GM19438 (cell line): ENCODE measurements around the gene TP63.
"Not testable (repeated sequence)": the region's sequence is repeated elsewhere in the genome, so short reads cannot be mapped to it uniquely, and the experiment has no call there.

Experiments used
- ATAC-seq: cut with Tn5 transposase; IDR thresholded peaks from one replicate; pipeline ENCODE4 v1.9.1; 2021; ENCODE audit warnings: low read depth; ENCODE audit not compliant: unreplicated experiment

TP63 gene

DNA sequence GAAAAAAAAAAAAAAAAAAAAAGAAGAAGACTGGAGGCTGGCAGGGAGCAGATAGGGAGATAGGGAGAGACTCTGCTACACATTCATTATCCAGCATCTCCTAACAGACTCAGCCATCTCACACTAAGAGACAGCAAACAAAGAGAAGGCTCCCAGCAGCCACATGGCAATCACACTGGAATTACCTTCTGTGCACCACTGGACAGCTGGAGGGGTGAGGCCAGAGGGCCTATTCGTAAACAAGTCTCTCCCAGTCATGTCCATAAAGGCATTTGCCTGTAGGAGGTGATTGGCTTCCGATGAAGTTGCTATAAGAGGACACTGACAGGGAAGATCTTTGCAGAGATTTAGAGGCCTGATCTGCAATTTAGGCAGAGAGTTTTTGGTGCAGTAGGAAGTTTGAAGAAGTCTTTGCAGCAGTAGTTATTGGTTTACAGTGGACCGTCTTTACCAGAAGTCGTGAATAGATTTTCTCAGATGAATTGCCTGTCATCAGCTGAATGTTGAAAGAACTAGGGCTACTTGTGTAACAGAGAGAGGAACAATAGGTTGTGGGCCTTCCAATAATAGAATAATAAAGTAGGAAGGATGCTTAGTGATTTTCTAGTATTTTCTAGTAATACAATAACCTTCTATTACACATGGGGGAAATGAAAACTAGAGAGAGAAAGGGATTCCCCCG lies 89.7 kb downstream of the TP63 start:
- no peak for ATAC-seq

DNA sequence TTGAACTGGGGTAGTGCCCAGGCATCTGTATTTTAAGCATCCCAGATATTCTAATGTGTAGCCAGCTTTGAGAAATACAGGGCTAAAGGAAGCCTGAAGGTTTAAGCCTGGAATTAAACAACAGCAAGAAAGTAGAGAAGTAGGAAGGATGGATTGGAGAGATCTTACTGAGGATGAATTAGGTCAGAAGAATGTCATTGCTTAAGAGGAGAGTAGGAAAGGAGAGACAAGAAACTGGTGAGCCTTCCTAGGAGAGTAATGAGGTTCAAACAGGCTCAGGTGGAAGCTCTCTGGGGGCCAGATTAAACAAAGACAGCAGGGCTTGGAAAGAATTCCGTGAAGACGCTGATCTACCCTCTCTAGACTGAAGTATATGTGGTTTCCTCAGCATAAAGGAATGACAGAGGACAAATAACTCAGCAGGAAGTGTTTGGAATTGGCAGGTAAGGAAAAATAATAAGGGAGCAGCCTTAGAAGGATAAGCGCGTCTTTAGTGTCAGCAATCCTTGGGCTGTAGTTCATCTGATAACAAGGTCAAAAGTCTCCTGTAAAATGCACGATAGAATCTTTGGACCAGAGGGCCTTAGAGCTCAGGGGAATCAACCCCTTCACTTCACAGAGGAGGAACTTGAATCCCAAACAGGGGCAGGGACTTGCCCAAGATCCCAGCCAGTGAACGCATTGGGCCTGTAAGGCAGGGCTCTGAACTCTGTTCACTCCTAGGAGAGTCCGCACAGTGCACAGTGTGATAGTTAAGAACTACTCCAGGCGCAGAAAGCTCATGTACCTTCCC lies 90.9 kb downstream of the TP63 start:
- no peak for ATAC-seq

DNA sequence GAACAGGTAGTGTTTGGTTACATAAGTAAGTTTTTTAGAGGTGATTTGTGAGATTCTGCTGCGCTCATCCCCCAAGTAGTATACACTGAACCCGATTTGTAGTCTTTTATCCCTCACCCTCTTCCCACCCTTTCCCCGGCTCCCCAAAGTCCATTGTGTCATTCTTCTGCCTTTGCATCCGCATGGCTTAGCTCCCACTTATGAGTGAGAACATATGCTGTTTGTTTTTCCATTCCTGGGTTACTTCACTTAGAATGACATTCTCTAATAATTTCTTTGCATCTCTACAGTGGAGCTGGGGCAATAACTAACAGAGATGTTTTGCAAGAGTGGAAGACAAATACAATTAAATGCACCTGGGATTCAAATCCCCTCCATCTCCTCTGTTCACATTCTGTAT lies 93.2 kb downstream of the TP63 start:
- ATAC-seq, result no peak

DNA sequence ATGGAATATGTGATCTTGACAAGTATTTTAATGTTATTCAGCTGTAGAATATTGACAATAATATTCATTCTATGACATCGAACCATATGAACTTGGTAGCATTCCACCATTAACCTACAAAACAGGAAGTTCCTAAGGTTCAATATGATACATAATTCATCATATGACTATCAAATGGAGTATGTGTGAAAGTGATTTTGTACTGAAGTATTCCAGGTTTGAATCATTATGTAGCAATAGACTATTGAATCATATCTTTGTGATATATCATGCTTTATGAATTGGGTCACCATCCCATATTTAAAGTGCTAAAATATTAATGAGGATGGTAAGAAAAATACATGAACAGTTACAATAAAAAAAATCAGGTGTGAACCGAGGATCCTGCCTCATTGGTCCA lies 95.1 kb downstream of the TP63 start:
- no peak for ATAC-seq

DNA sequence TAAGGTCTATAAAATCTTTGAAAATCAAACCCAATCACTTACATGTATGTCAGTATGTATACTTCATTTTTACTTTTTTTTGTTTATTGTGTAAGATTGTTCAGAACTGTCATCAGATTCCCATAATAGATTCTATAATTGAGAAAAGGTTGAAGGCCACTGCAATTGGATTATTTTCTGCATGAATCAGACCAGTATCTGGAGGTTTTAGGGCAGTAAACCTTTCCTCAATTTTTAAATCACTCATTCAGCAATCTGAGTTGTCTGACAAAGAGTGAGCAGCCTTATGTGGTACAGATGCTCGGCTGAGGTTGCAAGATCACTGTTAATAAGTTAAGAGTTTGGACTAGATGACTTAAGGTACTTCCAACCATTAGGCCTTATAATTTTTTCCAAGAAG lies 96.0 kb downstream of the TP63 start:
- no peak for ATAC-seq

DNA sequence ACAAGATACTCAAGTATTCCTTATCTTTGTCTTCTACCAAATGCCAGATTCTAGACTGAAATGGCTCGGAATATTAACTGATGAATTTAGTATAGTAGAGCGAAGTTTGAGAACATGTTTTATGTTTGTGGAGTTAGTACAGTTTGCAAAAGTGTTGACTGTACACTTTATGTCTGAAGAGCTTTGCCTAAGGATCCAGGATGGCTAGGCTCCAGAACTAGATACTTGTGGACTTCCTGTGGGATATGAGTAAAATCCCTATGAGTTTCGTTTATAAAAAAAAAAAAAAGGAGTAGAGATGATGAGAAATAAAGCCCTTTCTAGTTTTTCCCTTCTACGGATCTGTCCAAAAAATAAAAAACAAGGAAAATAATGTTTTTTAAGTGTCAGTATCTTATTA lies 96.7 kb downstream of the TP63 start:
- no peak for ATAC-seq

DNA sequence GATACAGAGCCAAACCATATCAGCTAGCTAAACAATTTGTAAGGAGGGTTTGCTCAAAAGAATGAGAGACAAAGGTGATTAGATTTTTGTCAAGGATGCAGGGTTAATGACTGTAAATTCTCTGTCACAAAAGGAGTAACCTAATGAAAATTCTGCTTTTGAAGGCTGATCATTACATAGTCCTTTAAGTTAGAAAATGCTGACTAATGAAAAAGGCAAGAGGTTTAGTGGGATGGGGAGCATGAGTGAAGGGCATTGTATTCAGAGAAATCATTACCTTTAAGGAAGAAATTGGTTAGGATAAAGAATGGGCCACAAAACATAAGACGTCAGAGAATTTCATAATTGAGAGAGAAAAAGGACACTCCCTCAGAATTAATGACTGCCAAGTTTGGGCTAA lies 97.7 kb downstream of the TP63 start:
- no peak for ATAC-seq

DNA sequence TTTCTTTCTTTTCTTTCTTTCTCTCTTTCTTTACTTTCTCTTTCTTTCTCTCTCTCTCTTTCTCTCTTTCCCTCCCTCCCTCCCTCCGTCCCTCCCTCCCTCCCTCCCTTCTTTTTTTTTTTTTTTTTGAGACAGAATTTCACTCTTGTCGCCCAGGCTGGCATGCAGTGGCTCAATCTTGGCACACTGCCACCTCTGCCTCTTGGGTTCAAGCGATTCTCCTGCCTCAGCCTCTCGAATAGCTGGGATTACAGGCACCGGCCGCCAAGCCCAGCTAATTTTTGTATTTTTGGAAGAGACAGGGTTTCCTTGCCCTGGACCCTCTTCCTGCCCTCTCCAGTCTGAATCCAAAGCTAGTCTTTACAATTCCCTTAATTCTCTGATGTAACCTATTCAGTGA lies 102.9 kb downstream of the TP63 start:
- ATAC-seq, result no peak

DNA sequence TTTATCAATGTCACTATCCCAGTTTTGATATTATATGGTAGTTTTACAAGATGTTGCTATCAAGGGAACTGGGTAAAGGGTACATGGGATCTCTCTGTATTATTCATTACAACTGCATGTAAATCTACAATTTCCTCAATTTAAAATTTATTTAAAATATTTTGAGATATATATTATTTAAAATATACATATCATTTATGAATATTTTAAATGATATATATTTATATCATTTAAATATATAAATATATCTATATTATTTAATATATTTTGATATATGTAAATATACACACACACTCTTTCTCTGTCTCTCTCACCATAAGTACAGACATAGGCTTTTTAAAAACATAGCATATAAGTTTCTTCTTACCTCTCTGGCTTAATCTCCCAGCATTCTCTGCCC lies 104.7 kb downstream of the TP63 start:
- ATAC-seq, result no peak

DNA sequence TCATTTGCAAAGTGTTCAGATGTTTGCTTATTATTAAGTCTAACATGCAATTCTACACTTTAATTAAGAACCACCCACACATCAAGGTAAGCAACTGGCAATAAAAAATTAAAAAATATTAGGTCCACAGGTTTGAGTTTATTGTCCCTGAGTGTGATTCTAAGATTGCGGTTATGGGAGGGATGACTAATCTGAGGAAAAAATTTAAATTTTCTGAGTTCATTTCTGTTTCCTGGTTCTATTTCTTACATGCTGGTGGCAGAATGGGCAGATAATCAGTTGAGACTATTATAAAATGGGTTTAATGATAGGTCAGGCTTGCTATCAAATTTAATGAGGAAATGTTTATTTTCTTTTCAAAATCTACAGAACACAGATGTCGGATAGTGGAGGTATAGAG lies 105.9 kb downstream of the TP63 start:
- ATAC-seq, result no peak

DNA sequence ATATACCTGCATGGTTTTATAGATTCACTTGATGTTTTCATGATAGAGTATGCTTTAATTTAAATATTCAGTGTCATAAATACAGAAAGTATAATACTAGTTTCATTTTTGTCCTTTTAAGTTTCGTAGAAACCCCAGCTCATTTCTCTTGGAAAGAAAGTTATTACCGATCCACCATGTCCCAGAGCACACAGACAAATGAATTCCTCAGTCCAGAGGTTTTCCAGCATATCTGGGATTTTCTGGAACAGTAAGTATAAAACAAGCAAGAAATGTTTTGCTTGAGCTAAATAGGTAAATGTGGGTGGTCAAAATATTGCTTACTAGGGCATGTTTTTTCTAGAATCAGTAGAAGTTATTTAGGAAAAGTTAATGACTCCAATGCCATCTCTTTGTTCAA lies 106.4 kb downstream of the TP63 start:
- no peak for ATAC-seq

DNA sequence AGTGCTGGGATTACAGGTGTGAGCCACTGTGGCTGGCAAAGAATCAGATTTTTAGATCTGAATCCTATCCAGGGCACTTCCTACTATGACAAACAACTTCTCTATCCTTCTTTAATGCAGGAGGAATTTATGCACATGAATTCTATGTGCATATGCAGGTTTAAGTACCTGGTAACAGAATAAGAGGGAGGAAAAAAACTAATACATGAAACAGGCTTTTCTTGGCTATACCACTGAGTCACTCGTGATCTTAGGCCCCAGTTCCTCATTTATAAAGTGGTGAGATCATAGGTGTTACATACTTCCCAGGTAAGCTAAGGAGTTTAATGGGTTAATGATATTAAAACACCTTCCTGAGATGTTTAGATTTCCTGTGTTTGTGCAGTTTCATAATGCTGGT lies 108.2 kb downstream of the TP63 start:
- no peak for ATAC-seq

DNA sequence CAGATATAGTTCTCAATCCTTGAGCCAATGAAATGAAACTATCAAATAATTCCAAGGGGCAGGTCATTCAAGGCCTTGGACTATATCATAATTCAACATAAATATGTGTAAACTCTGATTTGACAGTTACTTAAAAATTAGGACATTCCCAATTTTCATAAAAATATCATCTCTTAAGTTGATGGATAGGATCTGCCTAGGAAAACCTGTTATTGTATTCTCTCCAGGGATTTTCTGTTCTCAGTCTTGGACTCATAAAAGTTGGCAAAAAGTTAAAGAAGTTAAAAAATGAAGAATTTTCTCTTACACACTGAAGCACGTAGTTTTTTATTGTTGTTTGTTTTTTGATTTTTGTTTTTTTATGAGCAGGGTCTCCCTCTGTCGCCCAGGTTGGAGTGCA lies 109.0 kb downstream of the TP63 start:
- no peak for ATAC-seq

DNA sequence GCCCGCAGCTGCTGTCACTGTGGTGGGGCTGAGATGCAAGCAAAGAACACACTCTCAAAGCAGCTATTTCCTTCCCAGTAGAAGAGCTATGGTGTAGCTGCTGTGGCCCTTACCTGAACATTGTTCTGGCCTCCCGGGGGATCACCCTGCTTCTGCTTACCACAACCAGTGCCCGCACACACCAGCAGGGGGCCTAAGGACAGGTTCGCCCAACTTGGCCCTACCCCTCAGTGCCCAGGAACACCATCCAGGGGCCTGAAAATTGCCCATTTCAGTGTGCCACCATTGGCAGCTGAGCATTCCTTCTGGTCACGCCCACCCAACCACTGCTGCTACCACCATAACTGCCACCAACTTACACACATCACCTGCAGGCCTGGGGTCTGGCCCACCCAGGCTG lies 113.0 kb downstream of the TP63 start:
- no peak for ATAC-seq

DNA sequence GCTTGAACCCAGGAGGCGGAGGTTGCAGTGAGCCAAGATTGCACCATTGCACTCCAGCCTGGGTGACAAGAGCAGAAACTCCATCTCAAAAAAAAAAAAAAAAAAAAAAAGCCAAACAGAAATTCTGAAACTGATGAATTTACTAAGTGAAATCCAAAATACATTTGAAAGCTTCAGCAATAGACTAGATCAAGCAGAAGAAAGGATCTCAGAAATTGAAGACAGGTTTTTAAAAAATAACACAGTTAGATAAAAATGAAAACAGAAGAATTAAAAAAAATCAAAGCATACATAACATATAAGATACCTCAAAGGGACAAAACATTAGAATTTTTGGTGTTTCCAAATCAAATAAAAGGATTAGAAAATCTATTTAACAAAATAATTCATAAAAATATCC lies 114.4 kb downstream of the TP63 start:
- ATAC-seq, result no peak

DNA sequence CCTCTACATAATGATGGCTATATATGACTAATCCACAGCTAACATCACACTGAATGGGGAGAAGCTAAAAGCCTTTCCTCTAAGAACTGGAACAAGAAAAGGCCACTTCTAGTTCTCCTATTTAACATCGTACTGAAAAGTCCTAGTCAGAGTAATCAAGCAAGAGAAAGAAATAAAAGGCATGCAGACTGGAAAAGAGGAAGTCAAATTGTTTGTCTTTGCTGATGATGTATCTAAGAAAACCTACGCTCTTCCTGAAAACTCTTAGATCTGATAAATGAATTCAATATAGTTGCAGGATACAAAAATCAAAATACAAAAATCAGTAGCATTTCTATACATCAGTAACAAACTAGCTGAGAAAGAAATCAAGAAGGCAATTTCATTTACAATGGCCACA lies 116.9 kb downstream of the TP63 start:
- ATAC-seq, result no peak

DNA sequence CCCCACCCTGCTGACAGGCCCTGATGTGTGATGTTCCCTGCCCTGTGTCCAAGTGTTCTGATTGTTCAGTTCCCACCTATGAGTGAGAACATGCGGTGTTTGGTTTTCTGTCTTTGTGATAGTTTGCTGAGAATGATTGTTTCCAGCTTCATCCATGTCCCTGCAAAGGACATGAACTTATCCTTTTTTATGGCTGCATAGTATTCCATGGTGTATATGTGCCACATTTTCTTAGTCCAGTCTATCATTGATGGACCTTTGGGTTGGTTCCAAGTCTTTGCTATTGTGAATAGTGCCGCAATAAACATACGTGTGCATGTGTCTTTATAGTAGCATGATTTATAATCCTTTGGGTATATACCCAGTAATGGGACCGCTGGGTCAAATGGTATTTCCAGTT lies 119.8 kb downstream of the TP63 start:
- ATAC-seq, result not testable (repeated sequence)

DNA sequence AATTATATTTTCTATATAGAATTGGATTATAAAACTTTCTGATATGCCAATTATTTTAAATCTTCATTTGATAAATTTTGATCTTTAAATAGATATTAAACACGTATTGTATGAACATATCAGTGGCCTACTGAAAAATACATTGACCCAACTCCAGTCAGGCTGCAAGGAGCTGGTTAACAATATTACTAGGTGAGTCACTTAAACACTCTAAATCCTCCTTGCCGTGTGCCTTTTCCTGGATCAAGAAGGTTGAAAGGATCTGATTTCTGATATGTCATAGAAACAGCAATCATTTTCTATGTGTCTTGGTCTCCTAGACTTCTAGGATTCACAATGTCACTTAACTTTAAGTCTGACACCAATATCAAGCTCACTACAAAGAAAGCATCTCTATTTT lies 123.2 kb downstream of the TP63 start:
- no peak for ATAC-seq

DNA sequence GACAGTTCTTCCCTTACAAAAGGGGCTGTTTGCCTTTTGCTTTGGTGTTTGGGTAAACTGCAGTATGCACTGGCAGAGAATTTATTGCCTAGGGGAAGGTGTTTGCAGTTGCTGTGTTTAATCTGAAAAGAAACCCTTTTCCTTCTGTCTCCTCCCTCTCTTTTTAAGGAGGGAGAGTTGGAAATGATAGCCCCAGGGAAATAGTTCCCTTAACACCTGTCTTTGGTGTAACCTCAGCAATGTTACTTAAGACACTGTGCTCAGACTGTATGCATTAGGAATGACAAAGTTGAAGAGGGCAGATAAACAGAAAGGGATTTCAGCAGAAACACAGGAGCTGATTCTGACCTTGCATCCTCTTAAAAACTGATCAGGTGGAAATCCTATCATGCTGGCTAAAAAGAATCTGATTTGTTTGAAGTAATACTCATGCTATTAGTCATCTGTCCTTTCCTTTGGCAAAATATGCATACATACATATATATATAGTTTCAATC lies 125.4 kb downstream of the TP63 start:
- ATAC-seq, result no peak

DNA sequence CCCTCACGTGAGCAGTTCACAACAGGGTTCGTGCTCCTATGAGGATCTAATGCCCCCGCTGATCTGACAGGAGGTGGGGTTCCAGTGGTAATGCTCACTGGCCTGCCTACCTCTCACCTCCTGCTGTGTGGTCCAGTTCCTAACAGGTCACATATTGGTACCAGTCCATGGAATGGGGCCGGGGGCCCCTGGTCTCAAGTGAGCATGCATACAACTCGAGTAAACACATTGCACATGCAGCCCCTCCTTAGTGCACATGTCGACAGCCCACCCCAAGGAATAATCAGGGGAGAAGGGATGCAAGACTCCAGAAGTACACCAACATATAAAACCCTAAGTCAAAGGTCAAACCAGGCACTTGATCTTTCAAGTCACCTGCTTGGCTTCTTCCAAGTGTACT lies 127.0 kb downstream of the TP63 start:
- no peak for ATAC-seq

DNA sequence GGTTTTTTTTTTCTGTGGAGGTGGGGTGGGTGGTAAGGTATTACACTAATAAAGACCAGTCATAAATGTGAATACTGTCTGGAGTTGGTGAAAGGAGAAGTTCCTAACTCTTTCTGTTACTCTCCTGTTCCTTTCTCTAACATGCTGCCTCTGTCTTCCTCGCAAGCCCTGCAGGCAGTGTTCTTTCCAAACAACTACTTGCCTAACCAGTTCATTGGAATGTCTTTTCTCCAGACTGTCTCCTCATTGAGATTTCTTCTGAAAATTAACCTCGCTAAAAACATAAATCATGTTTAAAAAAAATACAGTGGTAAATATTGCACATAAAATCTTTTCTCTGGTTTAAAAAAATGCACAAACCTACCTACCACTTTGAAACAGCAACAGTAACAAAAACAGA lies 135.2 kb downstream of the TP63 start:
- no peak for ATAC-seq

DNA sequence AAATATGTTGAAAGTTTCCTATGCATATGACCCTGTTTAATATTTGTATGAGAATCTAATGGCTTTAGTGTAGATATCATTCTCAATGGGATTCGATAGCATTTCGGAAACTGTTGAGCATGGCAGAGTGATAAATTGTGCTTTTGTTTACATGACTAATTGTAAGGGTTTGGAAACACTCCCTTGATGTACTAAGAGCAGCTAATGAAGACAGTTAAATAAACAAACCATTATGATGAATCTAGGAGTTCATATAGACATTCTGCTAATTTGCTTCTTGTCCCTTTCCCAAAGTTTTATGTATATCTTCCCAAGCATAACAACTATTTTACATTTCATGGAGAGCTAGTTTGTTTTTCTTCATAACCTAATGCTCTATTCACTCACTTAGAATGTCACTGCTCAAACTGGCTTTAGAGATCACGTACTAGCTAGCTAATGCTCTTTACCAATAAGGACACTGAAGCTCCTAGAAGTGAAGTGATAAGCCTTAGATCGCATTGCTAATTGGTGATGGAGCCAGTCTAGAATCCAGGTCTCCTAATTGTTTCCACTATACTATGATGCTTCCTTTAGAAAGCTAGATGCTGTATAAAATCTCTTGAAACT lies 140.8 kb downstream of the TP63 start:
- no peak for ATAC-seq
